Kasumi-1 (cell line): ENCODE results near the gene VMO1.

Experiments used
- DNase-seq, 2 experiments: peaks; one replicate each; lab custom pipeline; 2025; lab: John Stamatoyannopoulos, UW

Gene VMO1

DNA sequence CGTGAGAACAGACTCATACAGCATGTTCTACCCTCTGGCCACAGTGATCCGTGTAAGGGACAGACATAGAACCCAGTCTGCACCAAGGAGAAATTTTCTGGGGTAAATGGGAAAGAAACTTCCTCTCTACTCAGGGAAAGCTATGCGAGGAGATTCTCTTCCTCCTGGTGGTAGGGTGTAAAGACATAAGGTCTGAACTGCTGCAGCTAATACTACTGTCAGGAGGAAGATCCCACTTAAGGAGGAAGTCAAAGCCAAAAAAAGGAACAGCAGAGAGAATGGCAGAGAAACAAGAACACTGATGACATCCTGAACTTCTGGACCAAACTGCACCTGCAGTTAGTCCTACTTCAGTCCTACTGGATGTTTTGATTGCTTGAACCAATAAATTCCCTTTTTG, 21.6 kb downstream of the VMO1 start:
- DNase-seq: peak; percentile 61 to 72

GRCh38 chr17:4759776-4760236, 26.4 kb downstream of the VMO1 start:
- DNase-seq: no peak

GRCh38 chr17:4753392-4753791, 32.8 kb downstream of the VMO1 start:
- no peak for DNase-seq

DNA sequence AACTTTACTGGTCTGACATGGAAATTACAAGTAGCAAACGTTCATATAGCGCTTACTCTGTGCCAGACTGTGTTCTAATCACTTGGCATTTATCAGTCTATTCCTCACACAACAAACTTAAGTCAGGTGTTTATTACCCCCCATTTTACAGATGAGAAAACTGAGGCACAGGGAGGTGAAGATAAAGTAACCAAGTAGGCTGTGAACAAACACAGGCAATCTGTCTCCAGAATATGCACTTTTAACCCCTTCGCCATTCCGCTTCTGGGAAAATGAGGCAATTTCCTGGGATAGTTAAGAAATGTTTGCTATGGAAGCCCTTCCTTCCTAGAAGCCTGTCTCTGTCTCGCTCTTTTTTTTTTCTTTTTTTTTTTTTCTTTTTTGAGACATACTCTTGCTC, 34.2 kb downstream of the VMO1 start:
- no peak for DNase-seq

DNA sequence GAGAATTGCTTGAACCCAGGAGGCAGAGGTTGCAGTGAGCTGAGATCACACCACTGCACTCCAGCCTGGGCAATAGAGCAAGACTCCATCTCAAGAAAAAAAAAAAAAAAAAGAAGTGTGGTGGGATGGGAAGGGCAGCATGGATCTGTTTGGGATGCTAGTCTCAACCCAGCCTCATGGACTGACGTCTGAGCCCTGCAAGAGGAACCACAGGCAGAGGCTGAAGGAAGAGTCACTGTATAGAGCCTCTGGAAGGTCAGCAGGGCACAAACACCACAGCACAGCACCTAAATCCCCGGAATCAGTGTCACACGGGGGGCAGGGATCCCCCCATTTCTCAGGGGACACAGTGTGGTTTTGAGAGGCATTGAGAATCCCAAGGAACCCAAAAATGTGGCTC, 35.6 kb downstream of the VMO1 start:
- DNase-seq: no peak

DNA sequence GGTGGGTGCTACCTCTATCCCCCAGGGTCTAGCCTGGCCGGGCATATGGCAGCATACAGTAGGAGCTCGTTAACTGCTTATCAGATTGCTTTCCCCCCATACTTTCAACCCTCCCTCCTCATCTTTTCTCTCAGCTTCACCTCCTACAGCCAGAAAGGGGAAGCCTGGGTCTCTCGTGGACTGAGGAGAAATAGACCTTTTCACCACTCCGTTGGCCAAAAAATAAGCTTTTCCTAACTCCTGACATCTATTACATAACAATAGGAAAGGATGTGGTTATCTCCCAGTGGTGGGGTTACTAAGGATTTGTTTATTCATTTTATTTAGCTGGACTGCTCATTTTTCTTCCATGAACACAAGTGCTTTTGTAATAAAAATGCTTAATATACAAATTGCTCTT, 37.5 kb downstream of the VMO1 start:
- no peak for DNase-seq

- DNase-seq: peak; percentile 34 to 36
These were observed 38.3 kb downstream of the VMO1 start for GRCh38 chr17:4747847-4748246.

- no peak for DNase-seq
These were observed 40.9 kb downstream of the VMO1 start for GRCh38 chr17:4744999-4745969.

DNA sequence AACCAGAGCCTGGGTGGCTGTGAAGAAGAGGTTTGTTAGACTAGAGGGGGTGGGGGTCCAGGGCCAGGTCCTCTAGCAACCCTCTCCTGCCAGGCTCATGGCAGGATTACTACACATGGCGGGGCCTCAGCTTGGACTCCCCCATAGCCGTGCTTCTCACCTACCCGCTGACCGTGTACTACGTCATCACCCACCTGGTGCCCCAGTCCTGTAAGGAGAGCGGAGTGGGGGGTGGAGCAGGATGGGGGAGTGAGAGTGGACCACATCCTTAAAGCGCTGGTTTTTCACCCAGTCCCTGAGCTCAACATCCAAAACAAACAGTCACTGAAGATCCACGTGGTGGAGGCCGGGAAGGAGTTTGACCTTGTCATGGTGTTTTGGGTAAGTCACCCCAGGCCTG, 42.3 kb downstream of the VMO1 start:
- DNase-seq: no peak

- no peak for DNase-seq
These were observed 42.9 kb downstream of the VMO1 start for GRCh38 chr17:4743216-4743615.

DNA sequence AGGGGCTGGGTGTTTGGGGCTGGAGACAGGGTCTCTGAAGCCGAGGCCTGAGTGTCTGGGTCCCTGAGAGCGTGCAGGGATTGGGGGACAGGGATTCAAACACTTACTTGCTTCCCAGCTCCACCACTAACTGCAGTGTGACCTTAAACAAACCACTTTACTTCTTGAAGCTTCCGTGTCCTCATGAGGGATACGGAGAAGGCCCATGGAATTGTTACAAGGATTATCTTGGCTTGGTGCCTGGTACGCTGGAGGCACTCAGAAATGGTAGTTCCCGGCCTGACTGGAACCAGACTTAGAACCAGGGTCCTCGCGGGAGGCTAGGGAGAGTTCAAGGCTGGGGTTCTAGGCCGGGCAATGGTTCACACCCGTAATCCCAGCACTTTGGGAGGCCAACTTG, 43.5 kb downstream of the VMO1 start:
- no peak for DNase-seq

DNA sequence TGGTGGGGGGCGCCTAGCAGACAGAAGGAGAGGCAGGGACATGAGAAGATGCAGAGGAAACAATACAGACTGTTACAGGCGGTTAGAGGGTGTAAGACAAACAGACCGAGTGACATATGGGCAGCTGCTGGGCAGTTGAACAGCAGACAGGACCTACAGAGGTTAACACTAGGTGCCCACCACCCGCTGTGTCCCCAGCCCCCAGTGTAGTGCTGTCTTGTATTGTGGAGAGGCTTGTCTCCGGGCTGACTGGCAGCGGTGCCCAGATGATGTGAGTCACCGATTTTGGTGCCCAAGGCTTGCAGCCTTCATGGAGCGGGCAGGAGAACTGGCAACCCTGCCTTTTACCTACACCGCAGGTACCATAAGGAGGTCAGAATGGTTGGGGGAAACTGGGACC, 44.0 kb downstream of the VMO1 start:
- DNase-seq: no peak

- no peak for DNase-seq
These were observed 44.6 kb downstream of the VMO1 start for GRCh38 chr17:4741544-4741943.

DNA sequence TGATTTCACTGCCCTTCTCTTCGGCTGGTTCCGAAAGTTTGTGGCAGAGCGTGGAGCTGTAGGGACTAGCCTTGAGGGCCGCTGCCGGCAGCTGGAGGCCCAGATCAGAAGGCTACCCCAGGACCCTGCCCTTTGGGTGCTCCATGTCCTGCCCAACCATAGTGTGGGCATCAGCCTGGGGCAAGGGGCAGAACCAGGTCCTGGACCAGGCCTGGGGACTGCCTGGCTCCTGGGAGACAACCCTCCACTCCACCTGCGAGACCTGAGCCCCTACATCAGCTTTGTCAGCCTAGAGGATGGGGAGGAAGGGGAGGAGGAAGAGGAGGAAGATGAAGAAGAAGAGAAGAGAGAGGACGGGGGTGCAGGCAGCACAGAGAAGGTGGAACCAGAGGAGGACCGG, 45.6 kb downstream of the VMO1 start:
- DNase-seq: no peak

GRCh38 chr17:4740025-4740351, 46.2 kb downstream of the VMO1 start:
- no peak for DNase-seq

DNA sequence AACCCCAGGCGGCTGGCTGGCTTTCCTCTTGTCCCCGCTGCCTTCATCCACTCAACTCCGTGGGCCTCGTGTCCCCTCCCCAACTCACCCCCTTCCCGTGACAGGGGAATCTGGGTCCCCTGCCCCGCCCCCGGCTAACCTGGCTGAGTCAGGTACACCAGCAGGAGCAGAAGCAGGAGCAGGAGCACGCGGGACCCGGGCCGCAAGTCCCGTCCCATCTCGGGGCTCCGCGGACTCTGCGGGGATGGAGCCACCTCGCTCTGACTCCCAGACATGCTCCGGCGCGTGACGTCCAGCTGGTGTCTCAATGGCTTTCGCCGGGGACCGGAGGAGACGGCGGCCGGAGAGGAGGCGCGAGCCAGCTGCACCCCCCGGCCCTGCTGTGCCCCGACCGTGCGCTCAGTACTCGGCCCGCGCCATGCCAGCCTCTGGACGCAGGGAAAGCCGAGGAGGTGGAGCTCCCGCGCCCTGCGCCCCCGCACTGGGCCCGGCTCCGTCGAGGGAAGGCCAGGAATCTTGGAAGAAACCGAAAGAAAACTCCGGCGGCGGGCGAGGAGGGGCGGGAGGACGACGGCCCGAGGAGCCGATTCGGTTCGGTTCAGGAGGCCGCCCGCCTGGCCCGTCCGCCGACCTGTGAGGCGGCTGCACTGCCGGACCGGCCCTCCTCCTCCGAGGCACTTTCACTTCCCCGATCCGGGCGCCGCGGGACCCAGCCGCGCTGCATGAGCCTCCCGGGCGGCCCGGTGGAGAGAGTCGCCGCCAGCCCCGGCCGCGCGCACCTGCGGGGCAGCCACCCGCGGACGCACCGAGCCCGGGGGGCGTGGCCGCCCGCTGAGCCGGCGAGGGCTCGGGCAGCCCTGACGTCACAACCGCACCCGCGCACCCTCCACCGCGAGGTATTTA, 46.8 kb downstream of the VMO1 start, which contains the start of the genes CXCL16 and ZMYND15:
TSS of gene CXCL16 (minus strand) at position 807 of the 903 bp plus-strand sequence. CDS start at position 218, 589 bp downstream.
TSS of gene ZMYND15 (plus strand) at position 712 of the 903 bp plus-strand sequence. CDS start 716 bp downstream, outside the sequence.
- no peak for DNase-seq

- DNase-seq: no peak
These were observed 47.7 kb downstream of the VMO1 start for GRCh38 chr17:4738136-4739121.

DNA sequence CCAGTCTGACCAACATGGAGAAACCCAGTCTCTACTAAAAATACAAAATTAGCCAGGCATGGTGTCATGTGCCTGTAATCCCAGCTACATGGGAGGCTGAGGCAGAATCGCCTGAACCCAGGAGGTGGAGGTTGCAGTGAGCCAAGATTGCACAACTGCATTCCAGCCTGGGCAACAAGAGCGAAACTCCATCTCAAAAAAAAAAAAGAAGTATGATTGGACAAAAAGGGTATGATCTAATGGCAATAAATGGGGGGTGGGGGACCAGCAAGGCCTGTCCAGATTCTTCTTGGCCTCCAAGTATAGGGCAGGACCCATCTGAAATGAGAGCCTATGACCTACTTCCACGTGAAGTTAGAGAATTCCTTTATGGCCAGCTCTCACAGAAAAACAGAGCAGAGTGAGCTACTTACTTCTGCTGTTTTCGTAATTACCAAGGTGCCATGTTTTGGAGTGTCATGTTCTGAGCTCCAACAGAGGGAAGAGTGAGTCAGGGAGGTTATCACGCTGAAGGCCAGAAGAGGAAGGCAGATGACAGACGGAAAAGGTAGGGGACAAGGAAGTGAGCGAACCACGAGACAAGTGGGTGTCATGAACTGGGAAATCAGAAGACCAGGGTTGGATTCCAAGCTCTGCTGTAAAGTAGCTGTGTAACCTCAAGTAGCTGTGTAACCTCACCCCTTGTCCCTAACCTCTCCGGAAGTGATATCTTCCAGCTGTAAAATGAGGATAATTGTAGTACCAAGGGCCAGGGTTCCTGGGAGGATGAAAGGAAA, 50.1 kb downstream of the VMO1 start:
- peak; percentile 50 to 53 for DNase-seq
